Suprapubic skin (tissue), 4 donors: ENCODE data around the gene BRAT1. TPM values are rescaled to one million over a fixed set of nuclear protein-coding genes. Genes with fewer than 3 reads are reported as not detected.
"Not testable (repeated sequence)": the region's sequence is repeated elsewhere in the genome, so short reads cannot be mapped to it uniquely, and the experiment has no call there.

Experiments
- DNase-seq, 2 donors: peaks; one replicate each; pipeline ENCODE4 v3.0.0-alpha.2; 2019; ENCODE audit warnings: low spot score in 2 of 2
- H3K27ac ChIP-seq: fragments of 200-600 bp; sonication (generic); one replicate; pipeline ENCODE4 v1.5.1; 2019
- H3K27me3 ChIP-seq: fragments of 200-600 bp; sonication (generic); one replicate; pipeline ENCODE4 v1.5.1; 2019
- H3K36me3 ChIP-seq: fragments of 200-600 bp; sonication (generic); one replicate; pipeline ENCODE4 v1.5.1; 2019
- H3K4me1 ChIP-seq: fragments of 200-600 bp; sonication (generic); one replicate; pipeline ENCODE4 v1.5.1; 2019
- H3K4me3 ChIP-seq: fragments of 200-600 bp; sonication (generic); one replicate; pipeline ENCODE4 v1.5.1; 2019; ENCODE audit warnings: mild to moderate bottlenecking
- H3K9me3 ChIP-seq: fragments of 200-600 bp; sonication (generic); one replicate; pipeline ENCODE4 v1.5.1; 2019
- CTCF ChIP-seq, 2 donors: fragments of 200-600 bp in 1 of 2; fragments of 450-650 bp in 1 of 2; sonication (generic) in 1 of 2; IDR thresholded peaks; one replicate each; pipeline ENCODE4 v1.5.1; 2016 to 2019; ENCODE audit warnings: antibody characterized with exemption in 2 of 2, mild to moderate bottlenecking in 1 of 2, moderate library complexity in 1 of 2
- EP300 ChIP-seq: sonication (generic); formaldehyde crosslinking; IDR thresholded peaks from one replicate; pipeline ENCODE4 v1.6.1; 2017; ENCODE audit warnings: antibody characterized with exemption
- POLR2A ChIP-seq, 2 donors: fragments of 450-650 bp; IDR thresholded peaks; one replicate each; pipeline ENCODE4 v1.6.1; 2017; ENCODE audit warnings: antibody characterized with exemption in 2 of 2, mild to moderate bottlenecking in 2 of 2, moderate library complexity in 2 of 2
- POLR2AphosphoS5 ChIP-seq, 3 donors: sonication (generic); formaldehyde crosslinking; IDR thresholded peaks; one replicate each; pipeline ENCODE4 v1.6.1; 2017; ENCODE audit warnings: antibody characterized with exemption in 3 of 3
- WGBS: methylation state at CpG from one replicate; pipeline ENCODE4 v1.1.5; 2018; 5-methylcytosine and 5-hydroxymethylcytosine counted together
- total RNA-seq, 4 donors: library from RNA; depleted of rRNA; stranded (reverse); fragments of >200 nt; gene quantifications; one replicate each; pipeline ENCODE4 v1.1.0, GENCODE V29; 2016

BRAT1 gene
- total RNA-seq, 4 donors from 2014 or later, result 51.5 to 79.3 (median 63.3) TPM

GRCh38 chr7:2539031-2539911, 16.1 kb downstream of the BRAT1 start:
- H3K9me3 ChIP-seq, result no peaks in the 10 kb centered on the region
- H3K27me3 ChIP-seq, result no peaks in the 10 kb centered on the region
- H3K4me1 ChIP-seq, result peaks cover 3% of the 10 kb centered on the region
- H3K27ac ChIP-seq, result no peak overlapping the region
- H3K36me3 ChIP-seq, result peaks cover 62% of the 10 kb centered on the region
- TF ChIP-seq EP300 (no peak), POLR2A (IDR thresholded peaks at IDR 0.05) (no peak), CTCF (IDR thresholded peaks at IDR 0.05) (no peak), POLR2AphosphoS5 (IDR thresholded peaks at IDR 0.05) (no peak)
- WGBS, result 94% methylated on average over 12 of the region's 32 CpGs
- DNase-seq, result peak; percentile 62 to 73
- no peak overlapping the region for H3K4me3 ChIP-seq

- peaks cover 53% of the 10 kb centered on the region for H3K36me3 ChIP-seq
- 90% methylated on average over 11 of the region's 47 CpGs for WGBS
- peak in 1 of 2 donors; percentile 64 for DNase-seq
- H3K27me3 ChIP-seq, result no peaks in the 10 kb centered on the region
- H3K4me1 ChIP-seq, result peaks cover 3% of the 10 kb centered on the region
- no peak for TF ChIP-seq CTCF (IDR thresholded peaks at IDR 0.05)
- TF ChIP-seq EP300, result no peak
- H3K9me3 ChIP-seq, result no peaks in the 10 kb centered on the region
- H3K4me3 ChIP-seq, result no peak overlapping the region
- no peak overlapping the region for H3K27ac ChIP-seq
Observed at GRCh38 chr7:2537981-2538851, 17.1 kb downstream of the BRAT1 start.

- H3K4me3 ChIP-seq, H3K9me3 ChIP-seq, H3K27ac ChIP-seq, DNase-seq, H3K27me3 ChIP-seq: not testable (repeated sequence)
- 93% methylated on average over 3 of the region's 19 CpGs for WGBS
- H3K36me3 ChIP-seq, result peaks cover 32% of the 10 kb centered on the region
- peaks cover 17% of the 10 kb centered on the region for H3K4me1 ChIP-seq
Observed at GRCh38 chr7:2535872-2536627, 19.3 kb downstream of the BRAT1 start.

- peaks cover 15% of the 10 kb centered on the region for H3K36me3 ChIP-seq
- peaks cover 35% of the 10 kb centered on the region for H3K4me1 ChIP-seq
- not testable (repeated sequence) for H3K9me3 ChIP-seq, H3K27me3 ChIP-seq, DNase-seq
- peak overlapping the region; percentile 38 for H3K4me3 ChIP-seq
- peak overlapping the region; percentile 78 for H3K27ac ChIP-seq
- WGBS, result no CpG with 5 or more reads among the region's 34 CpGs
Observed at GRCh38 chr7:2534214-2534613, 21.1 kb downstream of the BRAT1 start.

GRCh38 chr7:2533566-2533965, 21.8 kb downstream of the BRAT1 start:
- H3K27me3 ChIP-seq, H3K4me3 ChIP-seq, H3K9me3 ChIP-seq, DNase-seq, H3K36me3 ChIP-seq, H3K27ac ChIP-seq: not testable (repeated sequence)
- peaks cover 42% of the 10 kb centered on the region for H3K4me1 ChIP-seq
- WGBS, result 45% methylated on average over 5 of the region's 8 CpGs

- not testable (repeated sequence) for H3K27me3 ChIP-seq, DNase-seq, H3K36me3 ChIP-seq, H3K27ac ChIP-seq, H3K4me3 ChIP-seq, H3K9me3 ChIP-seq
- no CpG with 5 or more reads among the region's 8 CpGs for WGBS
- H3K4me1 ChIP-seq, result peaks cover 49% of the 10 kb centered on the region
Observed at GRCh38 chr7:2532816-2533215, 22.5 kb downstream of the BRAT1 start.

- DNase-seq, H3K4me3 ChIP-seq, H3K36me3 ChIP-seq, H3K27me3 ChIP-seq, H3K9me3 ChIP-seq: not testable (repeated sequence)
- Histone ChIP-seq H3K27ac (peak overlapping the region; percentile 77), H3K4me1 (peaks cover 55% of the 10 kb centered on the region)
- 68% methylated on average over 5 of the region's 15 CpGs for WGBS
Observed at GRCh38 chr7:2532199-2532772, 23.0 kb downstream of the BRAT1 start.

- H3K27me3 ChIP-seq, DNase-seq, H3K36me3 ChIP-seq, H3K9me3 ChIP-seq: not testable (repeated sequence)
- 35% methylated on average over 8 of the region's 17 CpGs for WGBS
- H3K4me1 ChIP-seq, result peaks cover 60% of the 10 kb centered on the region
- H3K27ac ChIP-seq, result peak overlapping the region; percentile 77
- peak overlapping the region; percentile 10 for H3K4me3 ChIP-seq
Observed at GRCh38 chr7:2531796-2532110, 23.6 kb downstream of the BRAT1 start.

- not testable (repeated sequence) for H3K9me3 ChIP-seq, DNase-seq, H3K36me3 ChIP-seq, H3K27me3 ChIP-seq
- peak overlapping the region; percentile 10 for H3K4me3 ChIP-seq
- 30% methylated on average over 2 of the region's 43 CpGs for WGBS
- peak overlapping the region; percentile 77 for H3K27ac ChIP-seq
- peaks cover 66% of the 10 kb centered on the region for H3K4me1 ChIP-seq
Observed at GRCh38 chr7:2530994-2531795, 24.1 kb downstream of the BRAT1 start.
